ENCODE data around the gene LY9.
"Not testable (repeated sequence)": the region's sequence is repeated elsewhere in the genome, so short reads cannot be mapped to it uniquely, and the experiment has no call there.

Gene LY9

DNA sequence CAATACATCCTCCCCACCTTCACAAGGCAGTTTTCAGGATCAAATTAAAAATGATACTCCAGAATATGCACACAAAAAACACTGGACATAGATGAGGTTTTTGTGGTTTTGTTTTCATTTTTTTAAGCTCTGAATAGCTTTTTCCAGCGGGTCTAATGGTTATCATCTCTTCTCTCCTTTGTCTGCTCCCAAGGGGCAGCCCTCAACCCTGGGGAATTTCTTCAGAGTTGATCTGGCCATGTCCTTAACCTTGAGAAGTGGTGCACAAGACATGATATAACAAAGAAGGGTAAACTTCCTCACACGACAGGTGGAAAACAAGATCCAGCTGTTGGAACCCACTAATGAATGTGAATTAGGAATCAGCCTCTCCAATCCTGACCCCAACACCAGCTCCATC, 68.2 kb downstream of the LY9 start:
- no peak for DNase-seq (ENCODE audit: low read depth in 1 of 2, low spot score in 1 of 2)

GRCh38 chr1:160865337-160865736, 69.4 kb downstream of the LY9 start:
- DNase-seq (ENCODE audit: low read depth in 1 of 2, low spot score in 1 of 2), result no peak

- no peak for DNase-seq (ENCODE audit: low read depth in 1 of 2, low spot score in 1 of 2)
Measured at GRCh38 chr1:160866001-160866694, 70.2 kb downstream of the LY9 start.

- DNase-seq (ENCODE audit: low read depth in 1 of 2, low spot score in 1 of 2), result no peak
Measured at GRCh38 chr1:160866695-160867260, 70.8 kb downstream of the LY9 start.

DNA sequence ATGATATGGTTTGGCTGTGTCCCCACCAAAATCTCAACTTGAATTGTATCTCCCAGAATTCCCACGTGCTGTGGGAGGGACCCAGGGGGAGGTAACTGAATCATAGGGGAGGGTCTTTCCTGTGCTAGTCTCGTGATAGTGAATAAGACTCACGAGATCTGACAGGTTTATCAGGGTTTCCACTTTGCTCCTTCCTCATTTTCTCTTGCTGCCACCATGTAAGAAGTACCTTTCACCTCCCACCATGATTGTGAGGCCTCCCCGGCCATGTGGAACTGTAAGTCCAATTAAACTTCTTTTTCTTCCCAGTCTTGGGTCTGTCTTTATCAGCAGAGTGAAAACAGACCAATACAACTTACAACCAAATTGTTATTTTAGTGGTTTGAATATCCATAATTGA, 71.7 kb downstream of the LY9 start:
- DNase-seq (ENCODE audit: low read depth in 1 of 2, low spot score in 1 of 2), result not testable (repeated sequence)

DNA sequence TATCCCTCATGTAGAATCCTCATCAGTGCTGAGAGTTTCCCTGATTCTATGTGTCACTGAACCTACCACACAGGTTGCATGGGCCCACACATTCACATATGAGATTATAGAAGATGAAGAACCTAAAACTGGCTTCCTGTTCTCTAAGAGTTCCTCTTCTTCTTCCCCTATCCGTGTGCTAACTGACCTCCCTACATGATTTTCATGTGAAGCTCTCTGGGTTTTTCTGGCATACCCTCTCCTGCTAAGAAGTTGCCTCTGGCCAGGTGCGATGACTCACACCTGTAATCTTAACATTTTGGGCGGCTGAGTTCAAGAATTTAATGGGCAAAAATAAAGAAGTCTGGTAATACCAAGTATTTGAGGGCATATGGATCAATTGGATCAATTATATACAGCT, 72.2 kb downstream of the LY9 start:
- DNase-seq (ENCODE audit: low read depth in 1 of 2, low spot score in 1 of 2), result no peak

- DNase-seq (ENCODE audit: low read depth in 1 of 2, low spot score in 1 of 2), result peak in 1 of 2 donors; percentile 7
Measured at GRCh38 chr1:160874935-160875334, 79.0 kb downstream of the LY9 start.

DNA sequence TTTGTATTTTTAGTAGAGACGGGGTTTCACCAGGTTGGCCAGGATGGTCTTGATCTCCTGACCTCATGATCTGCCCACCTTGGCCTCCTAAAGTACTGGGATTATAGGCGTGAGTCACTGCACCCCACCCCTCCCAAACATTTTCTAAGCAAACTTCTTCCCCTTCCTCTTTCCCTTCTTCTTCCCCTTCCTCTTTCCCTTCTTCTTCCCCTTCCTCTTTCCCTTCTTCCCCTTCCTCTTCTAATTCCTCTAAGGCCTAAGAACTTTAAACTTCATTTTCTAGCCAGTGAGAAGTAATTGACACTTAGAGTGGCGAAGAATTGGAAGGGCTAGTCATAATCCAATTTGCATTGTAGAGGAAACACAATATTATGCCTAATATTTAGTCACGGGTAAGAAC, 79.6 kb downstream of the LY9 start:
- DNase-seq (ENCODE audit: low read depth in 1 of 2, low spot score in 1 of 2), result not testable (repeated sequence)

- DNase-seq (ENCODE audit: low read depth in 1 of 2, low spot score in 1 of 2), result no peak
Measured at GRCh38 chr1:160876311-160876710, 80.3 kb downstream of the LY9 start.

GRCh38 chr1:160877221-160877620, 81.2 kb downstream of the LY9 start:
- DNase-seq (ENCODE audit: low read depth in 1 of 2, low spot score in 1 of 2), result no peak

All from stimulated activated CD4-positive, alpha-beta T cell treated with anti-CD3 and anti-CD28 coated beads, Interleukin-15, amount 100 ng/mL, for 1 hour (primary cell).